Tibial nerve (tissue), 4 donors: ENCODE data around the gene LPIN3. TPM values are rescaled to one million over a fixed set of nuclear protein-coding genes. Genes with fewer than 3 reads are reported as not detected.
A peak's percentile ranks its signal among the peaks of the same experiment; 100 is the strongest.

ENCODE experiments used
- DNase-seq, 2 donors: peaks; one replicate each; pipeline ENCODE4 v3.0.0-alpha.2; 2019; ENCODE audit warnings: low spot score in 2 of 2
- H3K27ac ChIP-seq, 4 donors: fragments of 200-600 bp; sonication (generic) in 3 of 4; one replicate each; pipeline ENCODE4 v1.5.1; 2017 to 2019; ENCODE audit warnings: mild to moderate bottlenecking in 1 of 4
- H3K27me3 ChIP-seq, 2 donors: fragments of 200-600 bp; sonication (generic) in 1 of 2; one replicate each; pipeline versions ENCODE4 v1.5.1 to v1.6.0; 2017 to 2019
- H3K36me3 ChIP-seq, 3 donors: fragments of 200-600 bp; sonication (generic); one replicate each; pipeline ENCODE4 v1.5.1; 2018 to 2019
- H3K4me1 ChIP-seq, 4 donors: fragments of 200-600 bp; sonication (generic) in 3 of 4; one replicate each; pipeline ENCODE4 v1.5.1; 2017 to 2019
- H3K4me3 ChIP-seq, 4 donors: fragments of 200-600 bp; sonication (generic) in 3 of 4; one replicate each; pipeline ENCODE4 v1.5.1; 2017 to 2019; ENCODE audit warnings: mild to moderate bottlenecking in 1 of 4, moderate library complexity in 1 of 4
- H3K9me3 ChIP-seq, 4 donors: fragments of 200-600 bp; sonication (generic) in 3 of 4; one replicate each; pipeline ENCODE4 v1.5.1; 2017 to 2019
- EP300 ChIP-seq, 2 donors: sonication (generic); formaldehyde crosslinking; IDR thresholded peaks; one replicate each; pipeline ENCODE4 v1.6.1; 2017; ENCODE audit warnings: antibody characterized with exemption in 2 of 2, mild to moderate bottlenecking in 1 of 2
- POLR2A ChIP-seq, 2 donors: fragments of 450-650 bp; IDR thresholded peaks; one replicate each; pipeline ENCODE4 v1.6.1; 2017; ENCODE audit warnings: antibody characterized with exemption in 2 of 2, mild to moderate bottlenecking in 2 of 2, moderate library complexity in 2 of 2
- WGBS, 2 donors: methylation state at CpG; one replicate each; pipeline ENCODE4 v1.1.5; 2018; 5-methylcytosine and 5-hydroxymethylcytosine counted together
- total RNA-seq, 4 donors: library from RNA; depleted of rRNA; stranded (reverse); fragments of >200 nt; gene quantifications; one replicate each; pipeline ENCODE4 v1.1.0, GENCODE V29; 2016
- TF ChIP-seq, protein P1 (sequence below), 5 experiments: fragments of 200-600 bp in 3 of 5; fragments of 450-650 bp in 2 of 5; sonication (generic) in 3 of 5; IDR thresholded peaks; one replicate each; pipeline ENCODE4 v1.5.1; 2016 to 2019; ENCODE audit warnings: antibody characterized with exemption in 5 of 5, mild to moderate bottlenecking in 3 of 5, moderate library complexity in 2 of 5

LPIN3 gene, protein sequence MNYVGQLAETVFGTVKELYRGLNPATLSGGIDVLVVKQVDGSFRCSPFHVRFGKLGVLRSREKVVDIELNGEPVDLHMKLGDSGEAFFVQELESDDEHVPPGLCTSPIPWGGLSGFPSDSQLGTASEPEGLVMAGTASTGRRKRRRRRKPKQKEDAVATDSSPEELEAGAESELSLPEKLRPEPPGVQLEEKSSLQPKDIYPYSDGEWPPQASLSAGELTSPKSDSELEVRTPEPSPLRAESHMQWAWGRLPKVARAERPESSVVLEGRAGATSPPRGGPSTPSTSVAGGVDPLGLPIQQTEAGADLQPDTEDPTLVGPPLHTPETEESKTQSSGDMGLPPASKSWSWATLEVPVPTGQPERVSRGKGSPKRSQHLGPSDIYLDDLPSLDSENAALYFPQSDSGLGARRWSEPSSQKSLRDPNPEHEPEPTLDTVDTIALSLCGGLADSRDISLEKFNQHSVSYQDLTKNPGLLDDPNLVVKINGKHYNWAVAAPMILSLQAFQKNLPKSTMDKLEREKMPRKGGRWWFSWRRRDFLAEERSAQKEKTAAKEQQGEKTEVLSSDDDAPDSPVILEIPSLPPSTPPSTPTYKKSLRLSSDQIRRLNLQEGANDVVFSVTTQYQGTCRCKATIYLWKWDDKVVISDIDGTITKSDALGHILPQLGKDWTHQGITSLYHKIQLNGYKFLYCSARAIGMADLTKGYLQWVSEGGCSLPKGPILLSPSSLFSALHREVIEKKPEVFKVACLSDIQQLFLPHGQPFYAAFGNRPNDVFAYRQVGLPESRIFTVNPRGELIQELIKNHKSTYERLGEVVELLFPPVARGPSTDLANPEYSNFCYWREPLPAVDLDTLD
- total RNA-seq, result 10 to 100 TPM; 24.5 to 64.8 (median 36.5) TPM

DNA sequence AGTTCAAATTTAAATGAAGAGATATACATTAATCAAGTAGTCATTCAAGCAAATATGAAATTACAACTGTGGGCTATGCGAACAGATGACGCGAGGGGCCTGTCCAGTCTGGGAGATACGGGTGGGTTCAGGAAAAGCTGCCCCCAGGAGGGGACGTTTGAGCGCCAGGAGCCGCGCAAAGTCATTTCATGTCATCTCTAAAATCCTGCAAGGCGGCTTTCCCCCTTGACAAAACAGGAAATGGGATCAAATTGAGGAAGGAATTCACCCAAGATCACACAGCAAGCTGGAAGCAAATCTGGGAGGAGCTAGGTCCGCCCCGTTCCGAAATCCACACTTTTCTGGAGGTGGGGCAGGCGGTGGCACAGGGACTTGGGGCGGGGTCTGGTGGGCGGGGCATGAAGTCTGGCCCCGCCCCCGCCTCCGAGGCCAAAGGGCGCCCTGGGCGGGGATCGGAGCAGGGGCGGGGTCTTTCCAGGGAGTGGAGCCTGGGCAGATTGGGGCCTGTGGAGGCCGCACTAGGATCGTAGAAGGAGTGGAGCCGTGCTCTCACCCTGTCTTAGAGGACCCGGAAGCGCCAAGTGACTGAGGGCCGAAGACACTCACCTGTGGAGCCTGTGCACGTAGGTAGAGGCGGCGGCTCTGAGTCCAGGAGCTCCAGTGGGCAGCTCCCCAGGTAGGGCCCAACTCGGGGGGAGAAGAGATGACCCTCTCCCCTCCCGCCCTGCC, at the start of gene LPIN3:
Gene LPIN3 (plus strand): TSS at position 495 of the 729 bp plus-strand sequence. CDS start 4,983 bp downstream, outside the sequence.
- DNase-seq, result peak; percentile 89 to 90
- Histone ChIP-seq H3K27me3 (no peaks in the 10 kb centered on the region), H3K36me3 (peaks cover 0 to 3% (median 0%) of the 10 kb centered on the region in 3 donors), H3K27ac (peak within 1 kb of the TSS; percentile 63 to 90 (median 80)), H3K4me3 (peak within 1 kb of the TSS; percentile 29 to 55 (median 42)), H3K4me1 (peaks cover 0 to 37% (median 5%) of the 10 kb centered on the region in 4 donors), H3K9me3 (no peaks in the 10 kb centered on the region)
- 6 to 10% methylated on average over 29 to 31 of the region's 33 CpGs for WGBS, 2 donors
- TF ChIP-seq EP300 (IDR thresholded peaks at IDR 0.05) (peak; percentile 36 to 76), POLR2A (IDR thresholded peaks at IDR 0.05) (peak; percentile 10 to 59)
- TF ChIP-seq, protein P1, sequence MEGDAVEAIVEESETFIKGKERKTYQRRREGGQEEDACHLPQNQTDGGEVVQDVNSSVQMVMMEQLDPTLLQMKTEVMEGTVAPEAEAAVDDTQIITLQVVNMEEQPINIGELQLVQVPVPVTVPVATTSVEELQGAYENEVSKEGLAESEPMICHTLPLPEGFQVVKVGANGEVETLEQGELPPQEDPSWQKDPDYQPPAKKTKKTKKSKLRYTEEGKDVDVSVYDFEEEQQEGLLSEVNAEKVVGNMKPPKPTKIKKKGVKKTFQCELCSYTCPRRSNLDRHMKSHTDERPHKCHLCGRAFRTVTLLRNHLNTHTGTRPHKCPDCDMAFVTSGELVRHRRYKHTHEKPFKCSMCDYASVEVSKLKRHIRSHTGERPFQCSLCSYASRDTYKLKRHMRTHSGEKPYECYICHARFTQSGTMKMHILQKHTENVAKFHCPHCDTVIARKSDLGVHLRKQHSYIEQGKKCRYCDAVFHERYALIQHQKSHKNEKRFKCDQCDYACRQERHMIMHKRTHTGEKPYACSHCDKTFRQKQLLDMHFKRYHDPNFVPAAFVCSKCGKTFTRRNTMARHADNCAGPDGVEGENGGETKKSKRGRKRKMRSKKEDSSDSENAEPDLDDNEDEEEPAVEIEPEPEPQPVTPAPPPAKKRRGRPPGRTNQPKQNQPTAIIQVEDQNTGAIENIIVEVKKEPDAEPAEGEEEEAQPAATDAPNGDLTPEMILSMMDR (IDR thresholded peaks at IDR 0.05), result peak in 3 of 5 experiments; percentile 21 to 56 (median 48)

DNA sequence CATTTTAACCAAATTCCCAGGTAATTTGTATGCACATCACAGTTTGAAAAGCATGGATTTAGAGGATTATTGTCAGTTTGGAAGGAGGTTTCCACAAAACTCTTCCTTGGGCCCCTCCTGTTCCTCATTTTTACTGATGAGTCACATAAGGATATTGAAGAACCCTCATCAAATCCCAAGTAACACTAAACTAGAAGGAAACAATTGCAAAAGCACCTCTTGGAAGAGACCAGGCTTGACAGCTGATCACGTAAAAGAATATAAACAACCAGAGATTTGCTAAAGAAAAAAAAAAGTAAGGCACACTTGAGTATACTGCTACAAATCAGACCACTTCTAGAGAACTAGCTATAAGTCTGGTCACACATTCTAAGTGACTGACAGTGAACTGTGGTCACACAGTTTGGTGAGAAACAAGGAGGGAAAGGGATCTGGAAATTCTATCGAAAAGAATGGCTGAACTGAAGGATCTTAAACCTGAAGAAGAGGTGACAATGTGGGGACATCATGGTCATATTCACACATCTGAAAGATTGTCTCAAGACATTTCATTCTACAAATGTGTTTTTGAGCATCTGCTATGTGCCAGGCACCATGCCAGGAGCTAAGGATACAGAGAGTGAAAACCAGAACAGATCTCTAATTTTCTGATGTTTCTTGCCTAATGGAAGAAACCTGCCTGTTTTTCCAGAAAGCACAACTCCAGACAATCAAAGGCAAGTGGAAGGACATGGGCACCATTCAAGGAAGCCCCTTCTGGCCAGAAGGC, 47.2 kb upstream of the LPIN3 start:
- 72 to 80% methylated on average over 2 of the region's 2 CpGs for WGBS, 2 donors

DNA sequence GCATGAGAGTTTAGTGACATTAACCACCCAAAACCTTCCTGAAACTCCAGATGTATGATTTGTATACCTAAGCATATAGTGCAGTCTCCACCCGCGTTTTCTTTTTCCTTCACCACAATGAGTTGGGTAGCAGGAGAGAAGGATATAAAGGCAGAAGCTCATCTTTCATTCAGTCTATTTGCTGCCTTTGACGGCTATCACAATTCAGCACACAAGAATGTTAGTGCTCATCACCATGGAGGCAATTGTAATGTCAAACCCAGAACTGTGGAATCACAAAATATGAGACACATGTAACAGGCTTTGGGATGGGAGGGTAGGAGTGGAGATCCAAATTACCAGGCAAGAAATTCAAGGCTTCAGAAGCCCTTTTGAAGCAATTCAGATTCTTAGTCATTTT, 40.7 kb upstream of the LPIN3 start:
- Histone ChIP-seq H3K4me3 (no peak overlapping the region), H3K9me3 (no peaks in the 10 kb centered on the region), H3K36me3 (no peaks in the 10 kb centered on the region), H3K4me1 (peaks cover 0 to 5% (median 0%) of the 10 kb centered on the region in 4 donors), H3K27ac (no peak overlapping the region), H3K27me3 (no peaks in the 10 kb centered on the region)
- no peak for DNase-seq
- TF ChIP-seq POLR2A (IDR thresholded peaks at IDR 0.05), result no peak
- TF ChIP-seq, protein P1 (IDR thresholded peaks at IDR 0.05), result no peak
- no peak for TF ChIP-seq EP300 (IDR thresholded peaks at IDR 0.05)
- 81 to 85% methylated on average over 3 of the region's 3 CpGs for WGBS, 2 donors

More for the DNA sequence above, 47.2 kb upstream of the LPIN3 start:
- H3K27me3 ChIP-seq, result no peaks in the 10 kb centered on the region
- H3K9me3 ChIP-seq, result no peaks in the 10 kb centered on the region
- H3K4me1 ChIP-seq, result peaks cover 0 to 35% (median 4%) of the 10 kb centered on the region in 4 donors
- no peaks in the 10 kb centered on the region for H3K36me3 ChIP-seq
- DNase-seq, result peak; percentile 34 to 59
- peak overlapping the region in 3 of 4 donors; percentile 28 to 76 (median 31) for H3K27ac ChIP-seq
- no peak overlapping the region for H3K4me3 ChIP-seq
- peak in 1 of 2 donors; percentile 48 for TF ChIP-seq EP300 (IDR thresholded peaks at IDR 0.05)
- TF ChIP-seq, protein P1 (IDR thresholded peaks at IDR 0.05), result no peak

DNA sequence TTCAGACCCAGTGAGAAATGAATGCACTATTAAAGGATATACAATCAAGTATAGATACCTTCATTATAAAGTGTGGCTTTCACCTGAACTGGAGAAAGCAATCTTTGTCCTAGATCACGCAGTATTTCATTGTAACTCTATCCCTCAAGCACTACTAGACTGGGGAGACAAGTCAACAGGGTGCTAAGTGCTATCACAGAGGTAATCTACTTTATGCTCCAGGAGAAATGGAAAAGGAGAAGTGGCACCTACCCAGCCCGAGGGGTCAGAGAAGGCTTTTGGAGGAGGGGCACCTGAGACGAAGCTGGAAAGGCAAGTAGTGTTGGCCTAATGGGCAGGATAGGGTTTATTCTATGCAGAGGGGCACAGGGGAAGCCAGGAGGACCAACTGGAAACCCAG, 40.2 kb upstream of the LPIN3 start:
- Histone ChIP-seq H3K4me1 (peaks cover 0 to 5% (median 0%) of the 10 kb centered on the region in 4 donors), H3K4me3 (no peak overlapping the region), H3K27ac (no peak overlapping the region), H3K9me3 (no peaks in the 10 kb centered on the region), H3K36me3 (no peaks in the 10 kb centered on the region), H3K27me3 (no peaks in the 10 kb centered on the region)
- 57 to 78% methylated on average over 3 of the region's 3 CpGs for WGBS, 2 donors
- DNase-seq, result no peak
- no peak for TF ChIP-seq POLR2A (IDR thresholded peaks at IDR 0.05)
- no peak for TF ChIP-seq EP300 (IDR thresholded peaks at IDR 0.05)
- TF ChIP-seq, protein P1 (IDR thresholded peaks at IDR 0.05), result no peak
